Cardiac septum (tissue), 1 donor: Measurements from ENCODE around the gene PTRH2. TPM values are rescaled to one million over a fixed set of nuclear protein-coding genes. Genes with fewer than 3 reads are reported as not detected.
"Not testable (repeated sequence)": the region's sequence is repeated elsewhere in the genome, so short reads cannot be mapped to it uniquely, and the experiment has no call there.

Source experiments
- DNase-seq: peaks from one replicate; pipeline ENCODE4 v3.0.0-alpha.2; 2020; ENCODE audit warnings: low spot score
- intact Hi-C: fragments of 100-400 bp; cut with DNase I; formaldehyde crosslinking; loops from one replicate; pipeline ENCODE4 v1.14.0; 2022
- total RNA-seq: library from RNA; stranded (reverse); fragmentation: NEBNext Ultra II Directional; extraction: Animal tissue kit (Norgen Biotek cat#: 25700); gene quantifications from one replicate; pipeline ENCODE4 v1.2.1, GENCODE V29; 2021
- donor health status: DM: no; HTN: no; CAD: no.

Gene PTRH2
- total RNA-seq, 1 donor from 2014 or later, result 9.7 TPM

DNA sequence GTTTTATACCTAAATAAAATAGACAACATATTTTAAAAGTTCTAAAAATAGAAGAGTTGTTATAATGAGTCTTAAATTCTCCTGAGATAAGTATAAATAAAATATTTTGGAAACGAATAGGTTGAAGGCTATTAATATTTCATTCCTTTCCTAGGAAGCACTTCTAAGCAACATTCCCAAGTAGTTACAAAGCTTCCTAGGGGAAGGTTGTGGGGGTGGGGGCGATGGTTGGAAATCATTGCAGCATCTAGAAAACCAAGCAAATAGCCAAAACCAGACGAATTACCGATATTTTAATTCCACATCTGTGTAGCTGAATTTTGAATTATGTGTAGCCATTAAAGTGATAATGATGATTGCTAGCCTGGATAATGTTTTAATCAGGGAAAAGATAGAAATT is 26.9 kb downstream of the PTRH2 start:
- DNase-seq, result no peak
- intact Hi-C loops, result no loop called here

DNA sequence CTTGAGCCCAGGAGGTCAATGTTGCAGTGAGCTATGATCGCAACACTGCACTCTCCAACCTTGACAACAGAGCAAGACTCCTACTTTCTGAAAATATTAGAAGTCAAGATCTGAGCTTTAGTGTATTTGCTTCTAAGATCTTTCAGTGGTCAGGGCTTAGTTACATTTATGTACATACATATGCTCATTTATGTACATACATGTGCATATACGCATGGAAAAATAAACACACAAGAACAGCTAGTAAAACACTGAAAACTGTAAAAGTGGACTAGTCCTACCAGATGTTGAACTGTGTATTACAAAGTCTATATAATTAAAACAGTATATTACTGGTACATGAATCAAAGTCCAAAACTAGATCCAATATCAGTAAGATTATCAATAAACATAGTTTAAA is 28.3 kb downstream of the PTRH2 start:
- intact Hi-C loops, result no loop called here
- no peak for DNase-seq

DNA sequence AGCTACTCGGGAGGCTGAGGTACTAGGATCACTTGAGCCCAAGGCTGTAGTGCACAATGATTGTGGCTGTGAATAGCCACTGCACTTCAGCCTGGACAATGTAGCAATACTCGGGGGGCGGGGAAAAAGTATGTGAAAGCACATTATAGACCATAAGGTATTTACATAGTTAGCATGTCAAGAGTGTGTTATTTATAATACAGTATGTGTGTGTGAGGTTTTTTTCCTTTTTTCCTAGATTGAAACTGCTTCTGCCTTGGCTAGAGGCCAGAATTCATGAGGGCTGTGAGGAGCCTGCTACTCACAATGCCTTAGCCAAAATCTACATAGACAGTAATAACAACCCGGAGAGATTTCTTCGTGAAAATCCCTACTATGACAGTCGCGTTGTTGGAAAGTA is 30.5 kb downstream of the PTRH2 start:
- intact Hi-C loops, result no loop called here
- no peak for DNase-seq

DNA sequence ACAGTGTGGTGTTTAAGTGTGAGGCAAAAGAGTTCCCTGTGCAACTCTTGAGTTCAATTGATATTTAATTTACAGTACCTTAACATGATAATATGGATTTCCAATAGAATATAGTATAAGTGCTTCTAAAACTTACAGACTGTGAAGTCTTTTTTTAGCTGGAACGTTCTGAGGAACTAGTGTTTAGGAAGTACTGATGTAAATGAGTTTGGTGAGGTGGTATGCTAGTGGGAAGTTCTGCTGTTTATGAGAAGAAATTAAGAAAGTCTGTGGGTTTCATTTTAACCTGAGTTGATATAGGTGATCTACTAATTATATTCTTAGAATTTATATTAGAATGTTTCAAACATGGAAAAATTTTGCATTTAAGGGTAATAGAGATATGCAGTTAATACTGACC is 32.0 kb downstream of the PTRH2 start:
- no peak for DNase-seq
- intact Hi-C loops, result no loop called here

DNA sequence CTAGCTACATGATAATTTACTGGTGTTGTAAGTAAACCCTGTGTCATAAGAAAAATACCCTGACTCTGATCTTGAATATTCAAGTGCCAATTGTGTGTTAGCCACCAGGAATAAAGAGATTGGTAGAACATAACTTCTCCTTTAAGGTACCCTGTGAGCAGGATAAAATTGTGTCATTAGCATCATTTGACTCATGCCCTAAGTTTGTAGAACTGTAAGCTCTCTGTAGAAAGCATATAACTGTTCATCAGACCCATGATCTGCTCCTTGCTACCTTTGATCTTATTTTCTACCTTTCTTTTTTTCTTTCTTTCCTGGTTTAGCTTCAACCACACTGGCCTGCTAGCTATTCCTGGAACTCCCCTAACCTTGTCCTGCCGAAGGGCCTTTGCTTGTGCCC is 35.8 kb downstream of the PTRH2 start:
- intact Hi-C loops, result no loop called here
- DNase-seq, result no peak

DNA sequence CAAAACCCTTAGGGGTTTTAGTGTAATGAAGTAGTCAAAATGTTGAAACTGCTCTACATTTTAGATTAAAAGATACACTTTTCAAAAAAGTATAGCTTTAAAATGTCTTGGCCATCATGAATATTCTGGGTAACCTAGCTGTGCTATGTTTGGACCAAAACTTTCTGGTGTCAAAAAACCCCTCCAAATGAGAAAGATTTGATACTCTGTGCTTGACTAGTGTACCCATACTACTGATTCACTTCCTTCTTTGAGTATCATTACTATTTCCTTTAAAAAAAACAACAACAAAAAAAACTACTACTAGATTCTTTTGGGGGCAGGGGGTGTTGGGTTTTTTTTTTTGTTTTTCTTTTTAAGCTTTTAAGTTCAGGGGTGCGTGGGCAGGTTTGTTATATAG is 37.3 kb downstream of the PTRH2 start:
- intact Hi-C loops, result no loop called here
- no peak for DNase-seq

DNA sequence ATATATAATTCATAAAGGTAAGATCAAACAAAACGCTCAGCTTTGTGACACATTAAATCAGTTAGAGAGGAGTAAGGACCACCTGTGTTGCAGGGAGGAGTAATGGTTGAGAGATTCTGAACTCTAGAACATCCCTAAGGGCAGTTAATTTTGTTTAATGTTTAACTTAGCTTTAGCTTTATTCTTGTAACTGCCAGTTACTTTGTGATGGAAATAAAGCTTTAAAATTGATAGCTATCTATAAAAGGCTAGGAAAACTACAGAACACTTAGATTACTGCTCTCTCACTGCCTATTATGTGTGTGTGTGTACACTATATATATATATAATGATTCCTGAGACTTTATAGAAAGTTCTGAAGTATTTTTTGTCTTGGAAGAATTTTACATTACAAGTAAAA is 37.8 kb downstream of the PTRH2 start:
- no peak for DNase-seq

DNA sequence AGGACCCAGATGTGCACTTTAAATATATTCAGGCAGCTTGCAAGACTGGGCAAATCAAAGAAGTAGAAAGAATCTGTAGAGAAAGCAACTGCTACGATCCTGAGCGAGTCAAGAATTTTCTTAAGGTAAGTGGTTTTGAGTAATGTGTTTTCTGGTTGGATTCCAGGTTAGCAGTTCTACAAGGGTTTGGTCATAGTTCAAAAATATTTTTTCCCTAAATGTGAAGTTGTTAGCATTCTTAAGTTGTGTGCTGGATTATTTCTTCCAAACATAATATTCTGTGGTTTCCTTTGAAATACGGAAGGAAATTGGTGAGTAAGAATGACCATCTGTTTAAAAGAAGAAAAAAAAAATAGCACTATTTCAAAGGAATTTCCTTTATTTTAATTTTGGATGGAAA is 38.4 kb downstream of the PTRH2 start:
- DNase-seq, result no peak
- intact Hi-C loops, result no loop called here

More for the DNA sequence above, 37.8 kb downstream of the PTRH2 start:
- intact Hi-C loops, result no loop called here

DNA sequence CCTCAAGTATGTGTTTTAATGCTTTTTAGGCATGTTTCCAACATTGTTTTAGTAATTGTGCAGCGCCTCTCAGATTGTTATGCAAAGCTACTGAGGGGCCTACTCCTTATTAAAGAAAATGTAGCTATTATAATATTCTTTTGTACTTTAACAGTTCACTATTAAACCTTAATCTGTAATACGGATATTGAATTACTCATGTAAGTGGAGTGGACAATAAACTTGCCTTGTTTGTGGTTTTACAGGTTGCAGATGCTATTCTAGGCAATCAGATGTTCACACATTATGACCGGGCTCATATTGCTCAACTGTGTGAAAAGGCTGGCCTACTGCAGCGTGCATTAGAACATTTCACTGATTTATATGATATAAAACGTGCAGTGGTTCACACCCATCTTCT is 41.0 kb downstream of the PTRH2 start:
- intact Hi-C loops, result no loop called here
- DNase-seq, result no peak

DNA sequence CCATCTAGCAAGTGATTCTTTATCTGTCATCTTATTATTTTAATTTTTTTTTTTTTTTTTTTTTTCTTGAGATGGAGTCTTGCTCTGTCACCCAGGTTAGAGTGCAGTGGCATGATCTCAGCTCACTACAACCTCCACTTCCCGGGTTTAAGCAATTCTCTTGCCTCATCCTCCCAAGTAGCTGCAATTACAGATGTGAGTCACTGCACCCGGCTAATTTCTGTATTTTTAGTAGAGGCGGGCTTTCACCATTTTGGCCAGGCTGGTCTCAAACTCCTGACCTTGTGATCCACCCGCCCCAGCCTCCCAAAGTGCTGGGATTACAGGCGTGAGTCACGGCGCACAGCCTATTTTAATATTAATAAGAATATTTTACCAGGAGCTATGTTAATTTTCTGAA is 50.6 kb downstream of the PTRH2 start:
- DNase-seq, intact Hi-C loops: not testable (repeated sequence)

DNA sequence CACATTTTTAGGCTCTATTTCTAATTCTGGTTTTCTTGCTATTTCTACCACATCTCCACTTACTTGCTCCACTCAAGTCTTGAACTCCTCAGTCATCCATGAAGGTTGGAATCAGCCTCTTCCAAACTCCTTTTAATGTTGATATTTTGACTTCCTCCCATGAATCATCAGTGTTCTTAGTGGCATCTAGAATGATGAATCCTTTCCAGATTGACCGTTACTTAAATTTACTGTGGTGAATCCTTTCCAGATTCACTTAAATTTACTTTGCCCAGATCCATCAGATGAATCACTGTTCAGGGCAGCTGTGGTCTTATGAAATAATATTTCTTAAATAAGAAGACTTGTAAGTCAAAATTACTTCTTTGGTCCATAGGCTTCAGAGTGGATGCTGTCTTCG is 55.1 kb downstream of the PTRH2 start:
- no peak for DNase-seq
- intact Hi-C loops, result no loop called here

DNA sequence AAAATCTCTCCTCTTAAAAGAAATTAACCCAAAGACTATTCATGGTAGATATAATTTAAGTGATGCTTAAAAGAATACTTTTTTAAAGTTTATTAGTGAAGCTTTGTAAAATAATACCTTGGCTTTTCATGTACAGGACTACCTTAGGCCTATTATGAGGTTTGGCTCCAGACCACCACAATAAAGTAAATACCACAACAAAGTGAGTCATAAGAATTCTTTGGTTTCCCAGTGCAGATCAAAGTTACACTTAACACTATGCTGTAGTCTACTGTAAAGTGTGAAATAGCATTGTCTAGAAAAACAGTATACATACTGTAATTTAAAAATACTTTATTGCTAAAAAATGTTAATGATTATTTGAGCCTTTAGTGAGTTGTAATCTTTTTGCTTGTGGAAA is 55.9 kb downstream of the PTRH2 start:
- no peak for DNase-seq
- intact Hi-C loops, result no loop called here

DNA sequence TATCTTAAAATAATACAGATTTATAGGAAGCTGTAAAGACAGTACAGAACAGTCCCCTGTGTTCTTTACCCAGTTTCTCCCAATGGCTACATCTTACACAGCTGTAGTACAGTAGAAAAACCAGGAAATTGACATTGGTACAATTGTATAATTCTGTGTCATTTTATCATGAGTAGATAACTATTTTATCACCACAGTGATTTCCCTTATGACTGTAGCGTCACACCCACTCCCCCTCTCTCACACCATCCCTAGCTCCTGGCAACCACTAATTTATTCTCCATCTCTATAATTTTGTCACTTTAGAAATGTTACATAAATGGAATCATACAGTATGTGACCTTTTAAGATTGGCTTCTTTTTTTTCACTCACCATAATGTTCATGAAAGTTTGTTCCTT is 56.6 kb downstream of the PTRH2 start:
- no peak for DNase-seq
- intact Hi-C loops, result no loop called here

DNA sequence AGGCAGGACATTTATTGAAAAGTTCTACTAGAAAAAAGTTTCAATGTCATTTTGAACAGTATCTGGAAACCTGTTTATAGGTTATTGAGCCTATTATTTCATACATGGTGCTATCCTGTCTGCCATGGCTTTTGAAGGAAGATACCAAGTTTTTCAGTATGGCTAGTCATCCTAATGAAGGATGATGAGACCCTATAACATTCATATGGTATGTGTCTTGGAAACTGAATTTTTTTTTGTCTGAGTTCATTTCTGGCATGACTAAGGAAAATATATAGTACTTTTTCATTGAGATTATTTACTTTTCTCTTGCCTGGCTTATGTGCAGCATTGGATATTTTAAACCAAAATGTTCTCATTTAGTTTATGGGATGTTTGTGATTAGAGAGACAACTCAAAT is 57.3 kb downstream of the PTRH2 start:
- intact Hi-C loops, result no loop called here
- no peak for DNase-seq

Other genes with a start within 250 kb of the PTRH2 start
- 18.2 TPM for gene DHX40, start 141.8 kb downstream of the PTRH2 start, total RNA-seq
- 204 TPM for gene CLTC, start 87.5 kb downstream of the PTRH2 start, total RNA-seq
- gene VMP1, start 224 bp upstream of the PTRH2 start, total RNA-seq, result 82.8 TPM
- 7.5 TPM for gene TUBD1, start 185.5 kb upstream of the PTRH2 start, total RNA-seq
- 24.7 TPM for gene RPS6KB1, start 185.7 kb upstream of the PTRH2 start, total RNA-seq